HL-60/S4 treated with retinoic acid at 250 ng/mL for 4 days and 3 days (cell line): ENCODE results near the gene NUDT8.
"Not testable (repeated sequence)": the region's sequence is repeated elsewhere in the genome, so short reads cannot be mapped to it uniquely, and the experiment has no call there.

Source experiments
- in situ Hi-C: fragments of 300-500 bp; cut with MboI; formaldehyde crosslinking; loops from 2 replicates; pipeline ENCODE4 v1.7.0; 2022; ENCODE audit warnings: low sequenced_read_pairs

The NUDT8 gene

GRCh38 chr11:67613313-67613959, 16.3 kb downstream of the NUDT8 start:
- in situ Hi-C loops: no loop called here

GRCh38 chr11:67612751-67613150, 17.0 kb downstream of the NUDT8 start:
- in situ Hi-C loops: no loop called here

- in situ Hi-C loops: no loop called here
Observed at GRCh38 chr11:67611704-67612587, 17.8 kb downstream of the NUDT8 start.

GRCh38 chr11:67611165-67611564, 18.6 kb downstream of the NUDT8 start:
- in situ Hi-C loops: no loop called here

GRCh38 chr11:67610302-67610868, 19.4 kb downstream of the NUDT8 start:
- in situ Hi-C loops: no loop called here

GRCh38 chr11:67609316-67609715, 20.4 kb downstream of the NUDT8 start:
- in situ Hi-C loops: no loop called here

- in situ Hi-C loops: no loop called here
Observed at GRCh38 chr11:67608486-67608885, 21.3 kb downstream of the NUDT8 start.

- in situ Hi-C loops: no loop called here
Observed at GRCh38 chr11:67607507-67607906, 22.2 kb downstream of the NUDT8 start.

GRCh38 chr11:67606492-67607295, 23.0 kb downstream of the NUDT8 start, which contains the start of gene NDUFV1:
TSS of gene NDUFV1 (plus strand) at chr11:67606936. CDS start at chr11:67607005, 69 bp downstream.
- in situ Hi-C loops: no loop called here

- in situ Hi-C loops: no loop called here
Observed at GRCh38 chr11:67606093-67606491, 23.6 kb downstream of the NUDT8 start.

- in situ Hi-C loops: no loop called here
Observed at GRCh38 chr11:67605231-67606011, 24.3 kb downstream of the NUDT8 start.

GRCh38 chr11:67604815-67605214, 24.9 kb downstream of the NUDT8 start:
- in situ Hi-C loops: no loop called here

GRCh38 chr11:67604119-67604518, 25.6 kb downstream of the NUDT8 start:
- in situ Hi-C loops: not testable (repeated sequence)

GRCh38 chr11:67601098-67601497, 28.6 kb downstream of the NUDT8 start:
- in situ Hi-C loops: no loop called here

- in situ Hi-C loops: no loop called here
Observed at GRCh38 chr11:67600324-67601029, 29.3 kb downstream of the NUDT8 start.

- in situ Hi-C loops: no loop called here
Observed at GRCh38 chr11:67599149-67599548, 30.6 kb downstream of the NUDT8 start.

- in situ Hi-C loops: not testable (repeated sequence)
Observed at GRCh38 chr11:67597963-67598362, 31.8 kb downstream of the NUDT8 start.

- in situ Hi-C loops: not testable (repeated sequence)
Observed at GRCh38 chr11:67597458-67597857, 32.3 kb downstream of the NUDT8 start.

- in situ Hi-C loops: no loop called here
Observed at GRCh38 chr11:67596753-67597300, 32.9 kb downstream of the NUDT8 start.
